HG03039 (cell line): ENCODE data around the gene PTPRN2.

Experiments
- ATAC-seq: cut with Tn5 transposase; IDR thresholded peaks from one replicate; pipeline ENCODE4 v1.9.1; 2021; ENCODE audit warnings: mild to moderate bottlenecking, moderate library complexity; ENCODE audit not compliant: unreplicated experiment

The PTPRN2 gene

DNA sequence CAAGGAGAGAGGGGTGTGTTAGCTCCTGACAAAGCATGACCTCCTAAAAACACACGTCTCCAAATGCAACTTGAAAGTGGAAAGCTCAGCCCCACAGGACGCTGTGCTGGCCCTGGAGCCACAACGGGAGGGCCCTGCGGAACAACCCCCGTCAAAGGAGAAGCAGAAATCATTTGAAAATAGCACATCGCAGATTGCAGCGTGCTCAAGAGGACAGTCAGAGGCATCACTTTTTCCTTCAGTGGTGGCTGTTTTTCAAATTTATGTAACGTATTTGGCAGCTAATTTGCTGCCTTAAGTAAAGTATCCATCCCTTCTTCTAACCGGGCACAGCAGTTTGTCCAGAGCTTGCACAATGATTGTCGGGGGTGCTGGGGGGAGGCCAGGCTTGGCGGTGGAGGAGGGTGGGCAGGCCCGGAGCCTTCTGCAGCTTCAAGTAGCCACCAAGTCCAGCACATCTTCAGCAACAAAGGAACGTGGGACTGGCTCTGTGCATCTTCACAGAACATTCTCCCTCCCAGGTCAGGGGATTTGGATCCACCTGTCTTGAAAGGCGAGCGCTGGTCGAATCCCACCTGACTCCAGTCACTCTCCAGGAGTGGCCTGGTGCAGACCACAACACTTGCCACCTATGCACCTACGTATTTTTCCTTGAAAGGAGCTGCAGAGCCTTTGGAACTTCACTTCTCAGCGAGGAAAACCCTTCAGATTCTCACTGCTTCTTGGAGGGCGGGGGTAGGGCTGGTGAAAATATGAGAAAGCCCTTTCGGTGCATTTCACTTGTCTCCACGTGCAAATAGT is 904.5 kb downstream of the PTPRN2 start:
- no peak for ATAC-seq

DNA sequence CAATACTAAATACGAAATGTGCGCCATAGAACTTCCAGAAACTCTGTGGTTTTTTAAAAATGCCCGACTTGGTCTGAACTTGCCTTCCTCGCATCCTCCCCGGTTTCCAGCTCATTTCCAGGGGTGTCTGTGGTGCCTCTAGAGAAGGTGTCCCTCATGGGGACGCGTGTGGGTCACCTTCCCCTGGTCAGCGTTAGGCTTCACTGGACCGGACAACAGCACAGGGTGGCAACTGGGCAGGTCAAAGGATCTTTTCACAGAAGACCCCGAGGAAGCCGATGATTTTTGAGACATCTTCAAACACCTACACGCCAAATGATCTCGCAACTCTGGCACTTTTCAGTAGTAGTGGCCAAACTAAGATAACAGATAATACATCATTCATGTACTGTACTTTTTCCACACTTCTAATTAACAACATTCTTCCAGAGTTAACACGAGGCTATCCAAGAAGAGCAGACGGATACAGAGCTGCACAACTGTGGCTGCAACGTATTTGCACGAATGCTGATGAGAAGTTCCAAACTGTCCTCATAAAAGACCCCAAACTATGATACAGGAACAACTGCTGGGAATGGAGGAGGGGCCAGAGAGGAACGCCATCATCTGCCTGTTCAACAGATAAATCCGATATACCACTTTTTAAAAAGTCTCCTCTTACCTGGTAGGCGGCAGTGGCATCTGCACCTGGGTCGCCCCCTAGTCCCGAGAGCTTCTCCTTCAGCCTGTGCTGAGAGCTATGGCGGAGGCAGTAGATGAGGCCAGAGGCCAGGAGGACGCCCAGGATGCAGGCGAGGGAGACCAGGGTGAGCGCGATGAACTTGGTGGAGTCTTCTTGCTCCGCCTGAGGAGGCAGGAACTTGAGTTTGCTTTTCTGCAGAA is 905.3 kb downstream of the PTPRN2 start:
- no peak for ATAC-seq

DNA sequence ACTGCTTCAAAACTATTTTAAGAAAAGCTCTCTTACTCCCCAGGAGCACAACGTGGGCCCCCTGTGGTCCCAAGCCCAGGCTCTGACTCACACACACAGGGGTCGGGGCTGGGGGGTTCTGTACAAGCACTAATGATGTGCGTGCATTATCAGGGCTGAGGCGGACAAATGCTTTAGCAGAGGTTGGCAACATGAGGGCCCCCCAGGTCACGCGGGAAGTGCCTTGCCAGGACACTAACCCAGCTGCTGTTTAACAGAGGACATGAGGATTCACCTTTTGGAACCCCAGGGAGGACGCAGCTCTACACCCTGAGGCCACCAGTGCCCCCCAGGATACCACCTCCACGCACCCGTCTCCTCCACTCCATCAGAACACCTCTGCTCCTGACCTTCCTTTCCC is 908.0 kb downstream of the PTPRN2 start:
- ATAC-seq: no peak

DNA sequence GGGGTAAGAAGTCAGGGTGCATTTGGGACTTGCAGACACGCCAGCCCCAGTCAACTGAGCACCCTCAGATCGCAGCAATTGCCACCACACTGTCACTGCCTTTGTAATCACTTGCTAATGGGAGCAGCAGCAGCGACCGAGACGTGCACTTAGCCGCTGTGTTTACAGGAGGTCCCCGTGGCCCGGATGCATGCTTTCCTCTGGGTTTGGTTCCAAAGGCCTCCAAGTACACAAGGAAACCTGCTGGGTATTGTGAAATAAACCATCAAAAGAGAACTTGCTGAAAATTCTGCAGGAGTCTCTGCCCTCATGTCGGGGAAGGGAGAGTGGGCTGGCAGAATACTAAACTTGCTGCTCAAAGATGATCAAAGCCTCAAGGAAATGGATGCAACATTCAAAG is 909.1 kb downstream of the PTPRN2 start:
- no peak for ATAC-seq

DNA sequence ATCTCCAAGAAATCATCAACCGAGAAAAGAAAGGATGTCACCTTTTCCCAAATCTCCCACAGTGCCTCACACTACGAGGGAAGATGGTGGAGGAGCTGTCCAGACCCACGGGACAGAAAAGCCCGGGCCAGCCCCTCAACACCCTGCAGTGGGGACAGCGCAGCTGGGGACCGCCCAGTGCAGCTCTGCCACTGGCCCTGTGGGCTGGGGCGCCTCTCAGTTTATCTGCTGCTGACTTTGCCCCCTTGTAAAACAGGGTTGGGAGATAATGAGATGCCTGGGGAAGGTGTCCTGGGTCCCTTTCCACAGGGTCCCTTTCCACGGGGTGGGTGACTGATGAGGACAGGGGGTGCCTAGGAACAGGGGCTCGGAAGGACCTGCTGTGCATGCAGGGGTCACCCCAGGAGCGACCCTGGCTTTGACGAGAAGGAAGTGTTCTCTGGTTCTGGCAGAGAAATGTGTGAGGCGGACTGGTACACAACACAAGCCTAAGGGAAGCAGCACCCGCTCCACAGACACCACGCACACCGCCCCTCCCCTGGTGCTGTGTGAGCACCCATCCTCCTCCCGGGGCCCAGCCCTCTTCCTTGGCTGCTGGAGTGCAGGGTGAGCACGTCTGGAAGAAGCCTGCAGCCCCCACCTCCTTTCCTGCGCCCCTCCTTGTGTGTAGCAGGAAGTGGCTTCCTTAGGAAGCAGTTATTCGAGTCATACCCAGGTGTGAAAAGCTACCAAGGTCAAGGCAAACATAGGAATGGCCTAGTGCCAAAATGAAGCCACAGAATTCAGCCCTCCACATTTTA is 911.0 kb downstream of the PTPRN2 start:
- no peak for ATAC-seq

DNA sequence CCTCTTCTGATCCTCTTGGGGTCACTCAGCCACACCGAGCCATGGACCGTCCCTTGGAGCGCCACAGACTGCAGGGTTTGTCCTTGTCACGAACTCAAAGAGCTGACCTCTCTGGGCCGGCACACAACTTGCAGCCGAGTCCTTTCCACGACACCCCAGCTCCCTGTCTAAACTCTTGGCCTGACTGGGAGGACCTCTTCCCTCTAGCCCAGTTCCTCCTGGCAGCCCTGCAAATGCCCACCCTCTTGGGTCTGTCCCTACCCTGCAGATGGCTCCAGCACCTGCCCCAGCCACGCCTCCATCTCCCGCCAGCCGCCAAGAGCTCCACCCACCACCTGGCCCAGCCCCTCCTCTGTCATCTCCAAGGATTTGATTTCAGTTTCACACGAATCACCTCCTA is 911.6 kb downstream of the PTPRN2 start:
- no peak for ATAC-seq

DNA sequence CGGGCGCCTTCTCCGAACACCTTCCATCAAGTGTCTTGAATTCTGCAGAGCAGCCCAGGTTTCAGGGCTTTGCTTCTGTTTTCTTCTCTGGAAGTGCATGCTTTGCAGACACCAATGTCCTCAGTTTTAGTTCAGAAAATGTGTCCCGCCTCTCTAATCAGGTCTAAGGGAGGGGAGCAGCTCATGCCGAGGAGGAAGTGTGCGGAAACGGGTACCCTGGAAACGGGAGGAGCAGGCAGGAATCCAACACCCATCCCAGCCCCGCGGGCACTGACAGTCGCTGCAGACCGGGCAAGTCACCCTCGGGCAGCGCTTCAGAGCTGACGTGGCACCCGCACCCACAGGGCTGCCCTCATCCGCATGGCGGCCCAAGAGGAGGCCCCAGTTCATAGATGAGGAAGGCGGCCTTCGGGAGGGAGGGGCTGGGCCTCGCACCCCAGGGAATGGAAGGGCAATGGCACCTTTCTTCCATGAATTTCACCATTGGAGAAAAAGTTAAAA is 912.1 kb downstream of the PTPRN2 start:
- ATAC-seq: no peak

DNA sequence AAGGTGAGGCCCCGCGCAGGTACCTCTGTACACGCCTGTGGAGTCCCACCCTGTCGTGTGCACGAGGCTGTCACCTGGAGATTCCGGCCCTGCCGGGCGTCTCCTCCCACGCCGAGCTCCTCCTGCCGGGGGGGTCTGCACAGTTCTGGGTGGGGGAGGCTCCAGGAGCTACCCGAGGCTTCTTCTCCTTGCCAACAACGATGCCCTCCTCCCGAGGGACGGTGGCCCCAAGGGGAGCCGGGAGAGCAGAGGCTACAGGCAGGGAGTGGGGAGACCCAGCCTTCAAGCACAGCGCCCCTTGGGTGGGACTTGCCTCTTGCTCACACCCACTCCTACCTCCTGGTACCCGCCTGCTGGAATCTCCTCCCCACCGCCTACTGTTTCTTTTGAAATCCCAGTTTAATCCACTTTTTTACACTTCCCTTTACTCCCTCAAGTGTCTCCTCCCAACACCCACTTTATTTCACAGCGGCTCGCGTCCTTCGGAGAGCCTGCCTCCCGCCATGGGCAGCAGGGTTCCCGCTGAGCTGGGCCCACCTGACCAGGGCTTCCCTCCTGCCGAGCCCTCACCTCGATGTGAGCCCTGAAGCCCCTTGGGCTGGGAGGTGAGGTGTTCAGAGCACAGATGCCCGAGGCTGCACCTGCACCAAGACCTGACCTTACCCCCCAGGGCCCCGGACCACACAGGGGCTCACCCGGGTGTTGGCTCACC is 912.8 kb downstream of the PTPRN2 start:
- ATAC-seq: no peak

DNA sequence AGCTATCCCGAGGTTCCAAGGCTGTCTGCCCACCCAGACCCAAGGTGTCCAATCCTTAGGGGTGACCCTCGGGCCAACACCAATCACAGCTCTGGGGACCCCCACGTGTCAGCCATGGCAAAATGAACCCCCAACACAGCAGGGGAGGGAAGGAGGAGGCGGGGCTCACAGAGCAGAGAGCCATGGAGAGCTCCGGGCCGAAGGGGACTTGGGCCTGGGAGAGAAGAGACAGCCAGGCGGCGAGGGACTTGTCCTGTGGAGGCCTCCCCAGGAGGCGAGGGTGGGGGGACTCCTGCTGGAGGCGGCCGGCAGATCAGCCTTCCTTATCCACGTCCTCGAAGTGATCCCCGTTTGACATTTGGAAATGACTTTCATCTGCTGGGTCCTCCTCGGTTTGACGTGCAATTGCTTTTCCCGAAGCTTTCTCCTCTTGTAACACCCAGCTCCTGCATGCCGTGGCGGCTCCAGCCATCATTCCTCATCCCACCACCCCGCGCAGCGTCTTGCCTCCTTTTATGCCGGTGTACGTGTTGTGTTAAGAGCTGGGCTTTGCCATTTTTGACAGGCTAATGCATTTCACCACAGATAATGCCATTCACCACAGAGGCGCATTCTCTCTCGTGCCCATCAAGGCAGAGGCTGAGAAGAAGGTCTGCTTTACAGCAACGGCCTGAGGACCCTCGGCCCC is 913.5 kb downstream of the PTPRN2 start:
- ATAC-seq: no peak

DNA sequence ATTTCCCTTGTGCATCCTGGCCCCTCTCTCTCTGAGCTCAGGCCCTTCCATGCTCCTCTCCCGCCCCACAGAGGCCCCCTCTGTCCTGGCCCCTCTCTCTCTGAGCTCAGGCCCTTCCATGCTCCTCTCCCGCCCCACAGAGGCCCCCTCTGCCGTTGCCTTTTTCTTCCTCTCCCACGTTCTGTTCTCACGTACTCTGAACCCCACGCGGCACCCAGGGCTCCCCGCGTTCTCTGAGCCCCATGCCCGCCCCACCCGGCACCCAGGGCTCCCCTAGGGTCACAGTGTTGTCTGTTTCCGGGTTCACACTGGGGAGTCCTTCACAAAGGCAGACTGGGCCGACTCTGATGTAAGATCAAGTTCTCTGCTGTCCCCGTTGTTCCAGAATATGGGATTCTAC is 914.0 kb downstream of the PTPRN2 start:
- no peak for ATAC-seq

DNA sequence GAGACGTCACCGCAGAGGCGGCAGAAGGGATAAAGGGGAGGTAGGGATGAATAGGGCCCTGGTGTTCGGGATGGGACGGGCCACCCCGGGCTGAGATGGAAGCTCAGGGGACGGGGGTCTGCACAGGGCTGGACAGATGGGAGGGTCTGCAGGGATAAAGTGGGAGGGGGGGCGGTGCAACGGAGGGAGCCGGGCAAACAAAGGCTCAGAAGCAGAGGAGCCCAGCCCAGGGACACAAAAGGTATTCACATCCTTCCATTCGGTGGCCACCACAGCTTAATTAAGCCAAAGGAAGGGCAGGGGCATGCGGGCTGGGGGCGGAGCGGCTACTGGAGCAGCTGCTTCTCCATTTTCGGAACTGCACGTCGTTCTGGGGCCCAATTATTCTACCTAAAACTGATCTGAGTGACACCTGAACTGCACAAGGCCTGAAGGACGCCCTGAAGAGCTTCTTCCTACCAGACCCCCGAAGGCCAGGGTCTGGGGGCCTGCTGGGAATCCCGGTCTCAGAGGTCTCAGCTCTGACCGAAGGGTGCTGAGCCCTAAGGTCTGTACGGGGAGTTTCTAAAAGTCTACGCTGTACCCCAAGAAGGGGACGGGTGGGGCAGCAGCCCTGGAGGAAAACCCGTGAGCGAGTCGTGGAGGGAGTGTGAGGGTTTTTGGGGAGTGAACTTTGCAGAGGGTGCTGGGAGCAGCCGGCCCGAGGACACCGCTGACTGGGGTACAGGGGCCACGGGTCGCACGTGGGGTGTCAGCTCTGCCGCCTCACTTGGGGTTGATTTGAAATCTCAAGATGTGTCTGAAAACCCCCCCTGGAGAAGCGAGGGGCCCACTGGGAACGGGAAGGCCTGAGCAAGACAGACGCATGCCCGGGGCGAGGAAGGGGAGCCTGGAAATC is 916.0 kb downstream of the PTPRN2 start:
- ATAC-seq: no peak

DNA sequence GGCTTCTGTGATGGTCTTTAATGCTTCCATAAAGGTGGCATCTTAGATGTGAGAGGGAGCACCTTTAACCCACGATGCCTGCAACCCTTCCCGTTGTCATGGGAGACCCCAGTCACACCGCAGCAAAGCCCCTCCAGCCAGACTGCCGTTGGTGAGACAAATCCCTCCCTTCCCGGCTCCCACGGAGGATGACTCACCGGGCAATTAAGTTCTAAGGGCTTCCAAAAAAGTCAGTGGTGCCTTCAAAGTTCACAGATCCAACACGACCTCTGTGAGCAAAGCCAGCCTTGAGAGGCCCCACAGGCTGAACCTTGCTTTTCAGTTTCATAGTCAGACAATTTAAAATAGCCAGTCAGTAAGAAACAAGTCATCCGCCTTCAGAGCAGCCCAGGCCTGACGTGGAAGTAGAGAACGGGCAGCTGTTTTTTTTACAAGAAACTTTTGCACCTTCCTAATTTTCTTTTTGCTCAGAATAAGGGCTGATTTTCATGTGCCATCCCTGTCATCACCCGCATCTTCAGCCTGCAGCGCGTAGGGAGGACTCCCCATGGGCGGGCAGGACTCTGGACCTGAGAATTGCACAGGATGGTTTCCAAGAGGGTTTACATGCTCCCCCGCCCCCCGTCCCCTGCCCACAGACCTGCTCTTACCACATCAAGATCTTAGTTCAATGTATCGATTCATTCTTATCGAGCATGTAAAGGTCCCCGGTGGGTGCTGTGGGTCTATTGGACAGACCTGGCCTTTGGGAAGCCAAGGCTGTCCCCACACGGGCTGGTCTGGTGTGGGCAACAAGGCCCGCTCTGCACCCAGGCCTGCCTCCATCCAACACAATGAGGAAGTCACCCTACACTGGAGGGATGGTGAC is 916.9 kb downstream of the PTPRN2 start:
- no peak for ATAC-seq

DNA sequence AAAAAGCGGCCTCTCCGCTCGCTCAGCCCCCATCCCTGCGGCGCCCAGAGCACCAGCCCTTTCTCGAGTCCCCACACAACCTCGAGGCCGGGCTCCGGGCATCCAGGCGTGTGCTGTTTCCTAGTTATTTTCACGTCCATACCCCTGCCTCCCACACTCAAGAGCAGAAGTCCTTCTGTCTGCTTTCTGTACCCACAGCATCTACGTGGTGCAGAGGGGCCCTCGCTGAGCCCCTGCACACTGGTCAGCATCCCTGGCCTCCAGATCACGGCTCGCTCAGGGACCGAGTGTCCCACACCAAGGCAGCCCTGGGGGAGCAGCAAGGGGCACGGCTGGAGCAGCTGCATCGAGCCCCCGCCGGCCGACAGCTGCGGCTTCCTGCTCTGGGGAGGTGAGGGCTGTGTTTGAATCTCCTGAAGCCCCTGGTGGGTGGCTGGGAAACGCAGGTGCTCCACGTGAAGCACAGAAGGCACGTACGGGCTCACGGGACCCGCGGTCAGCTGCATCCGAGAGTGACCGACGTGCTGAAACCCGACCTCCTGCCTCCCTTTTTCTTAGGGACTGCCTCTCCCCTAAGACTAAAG is 917.8 kb downstream of the PTPRN2 start:
- ATAC-seq: no peak

DNA sequence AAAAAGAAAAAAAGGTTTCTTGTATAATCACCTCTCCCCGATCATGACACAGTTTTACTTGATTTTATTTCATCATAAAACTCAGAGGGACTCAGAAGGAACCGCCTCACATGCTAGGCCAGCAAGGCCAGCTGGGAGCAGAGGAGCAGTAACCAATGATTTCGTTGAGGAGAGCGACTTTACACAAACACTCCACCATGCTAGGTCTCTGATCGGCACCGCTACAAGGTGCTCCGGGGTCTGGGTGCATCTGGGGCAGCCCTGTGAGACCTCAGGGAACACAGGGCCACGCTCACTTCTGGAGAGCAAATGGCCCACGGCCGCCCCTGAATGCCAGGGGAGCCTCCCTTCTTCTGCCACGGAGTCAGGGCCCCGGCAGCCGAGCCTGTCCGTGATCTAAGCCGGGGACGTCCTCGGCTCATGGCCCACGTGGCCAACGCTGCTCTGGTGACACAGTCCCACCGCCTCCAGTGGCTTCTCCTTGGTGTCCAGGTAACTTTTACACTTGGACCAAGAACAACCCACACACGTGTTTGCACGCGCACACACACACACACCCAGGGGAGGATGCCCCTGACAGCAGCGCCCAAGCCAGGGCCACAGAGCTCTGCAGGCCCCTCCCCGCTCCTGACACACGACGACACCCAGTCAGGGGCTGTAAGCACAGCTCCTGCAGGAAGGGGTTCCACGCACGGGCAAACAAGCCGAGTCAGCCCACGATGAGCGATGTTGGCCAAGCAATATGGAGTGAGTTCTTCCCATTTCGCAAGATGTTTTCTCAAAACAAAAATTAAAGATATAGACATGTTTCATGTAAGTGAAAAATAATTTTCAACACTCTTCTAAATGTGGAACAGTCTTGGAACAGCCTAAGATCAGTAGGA is 918.5 kb downstream of the PTPRN2 start:
- no peak for ATAC-seq

DNA sequence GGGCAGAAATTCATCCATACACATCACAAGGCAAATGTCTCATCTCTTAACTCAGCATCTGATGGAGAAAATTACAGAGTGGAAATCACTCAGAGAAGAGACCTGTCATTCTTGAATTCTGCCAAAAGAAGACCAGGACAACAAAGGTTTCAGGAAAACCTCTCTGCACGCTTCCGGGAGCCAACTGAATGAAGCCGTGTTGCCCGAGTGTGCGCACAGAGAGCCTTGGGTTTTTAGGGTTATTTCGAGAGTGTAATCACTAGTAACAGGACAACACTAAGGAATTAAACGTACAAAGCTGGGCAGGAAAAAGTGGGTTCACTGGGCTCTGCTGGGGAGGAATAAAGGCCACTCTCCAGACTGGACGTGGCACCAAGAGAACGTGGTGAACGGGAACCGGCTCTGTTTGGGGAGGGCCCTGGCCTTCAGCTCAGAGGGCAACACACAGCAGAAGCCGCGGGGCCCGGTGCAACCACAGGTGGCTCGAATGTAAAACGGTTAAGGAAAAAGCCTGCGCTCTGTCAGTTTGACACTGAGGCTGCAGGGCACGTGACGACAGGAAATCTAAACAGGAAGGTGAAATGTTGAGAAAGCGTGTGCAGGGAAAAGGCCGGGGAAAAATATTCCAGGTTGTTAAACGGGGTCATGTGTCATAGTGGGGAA is 919.3 kb downstream of the PTPRN2 start:
- ATAC-seq: no peak

DNA sequence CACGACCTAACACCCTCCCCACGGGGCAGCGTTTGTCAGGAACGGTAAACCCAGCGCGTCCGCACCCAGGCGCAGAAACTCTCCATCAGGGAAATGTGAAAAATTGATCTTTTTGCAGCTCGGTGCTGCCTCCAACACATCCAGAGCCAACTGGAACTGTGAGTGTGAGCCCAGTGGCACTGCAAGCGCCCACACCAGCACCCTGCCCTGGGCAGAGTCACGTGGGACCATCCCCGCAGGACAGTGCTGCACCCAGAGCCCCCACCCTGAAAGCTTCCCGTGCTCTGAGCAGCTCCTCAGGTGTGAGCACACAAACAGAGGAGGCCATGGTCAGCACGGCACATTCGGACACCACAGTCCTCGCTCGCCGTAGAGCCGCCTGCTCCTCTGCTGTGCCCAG is 919.9 kb downstream of the PTPRN2 start:
- ATAC-seq: no peak
